HCT116 (cell line): ENCODE measurements around the gene GATAD2B. TPM values are rescaled to one million over a fixed set of nuclear protein-coding genes. Genes with fewer than 3 reads are reported as not detected.
A peak's percentile ranks its signal among the peaks of the same experiment; 100 is the strongest.

Experiments
- ATAC-seq: fragments of 200-7000 bp; cut with Tn5 transposase; 2 replicates; pipeline ENCODE4 v1.9.1; 2020; ENCODE audit warnings: mild to moderate bottlenecking, moderate library complexity
- BruUV-seq: library from RNA; stranded (reverse); fragments of 400-500 nt; replicated peaks from 2 replicates; lab custom pipeline; 2021; lab: Mats Ljungman, UMichigan
- CTCF ChIA-PET: fragments of 300-600 bp; sonication (Branson Sonifier 250); formaldehyde crosslinking; loops from one replicate; lab custom pipeline; 2021; ENCODE audit warnings: antibody characterized with exemption; lab: Charles Lee
- POLR2A ChIA-PET: fragments of 300-600, 350-600 bp; sonication (Branson Sonifier 250); formaldehyde crosslinking; loops from one replicate; lab custom pipeline; 2021; ENCODE audit warnings: antibody characterized with exemption; lab: Charles Lee
- RAD21 ChIA-PET, 2 experiments: fragments of 300-600 bp; sonication (Branson Sonifier 250); formaldehyde crosslinking; loops; one replicate each; lab custom pipeline; 2023; ENCODE audit warnings: low total read pairs in 2 of 2; ENCODE audit not compliant: uncharacterized antibody in 2 of 2, unreplicated experiment in 2 of 2, low non-redundant PET in 1 of 2; lab: Charles Lee
- DNase-seq: peaks from one replicate; pipeline ENCODE4 v3.0.0-alpha.2; 2010; ENCODE audit warnings: low read depth, low spot score
- H2AFZ ChIP-seq: fragments of 200-600 bp; shearing (Covaris generic), sonication (generic); 2 replicates; pipeline ENCODE4 v1.6.1; 2017; ENCODE audit warnings: low read depth, mixed run types, mixed read lengths, antibody characterized with exemption, low read length; ENCODE audit not compliant: poor library complexity, severe bottlenecking
- H3K27ac ChIP-seq: 2 replicates; pipeline ENCODE4 v1.5.1; 2012; ENCODE audit warnings: low read depth, low read length
- H3K27me3 ChIP-seq: fragments of 200-600 bp; sonication (generic); 2 replicates; pipeline ENCODE4 v1.6.1; 2016; ENCODE audit warnings: mixed run types, low read length, mixed read lengths; ENCODE audit not compliant: insufficient read depth
- H3K36me3 ChIP-seq, 2 experiments: fragments of 200-500 bp in 1 of 2; fragments of 200-600 bp in 1 of 2; sonication (Bioruptor generic) in 1 of 2; sonication (generic) in 1 of 2; 2 replicates each; pipeline versions ENCODE4 v1.5.1 to v1.6.1; 2014 to 2016; ENCODE audit warnings: low read length in 2 of 2, inconsistent platforms in 1 of 2, mixed read lengths in 1 of 2, mixed run types in 1 of 2; ENCODE audit not compliant: insufficient read depth in 2 of 2, control insufficient read depth in 1 of 2
- H3K4me1 ChIP-seq, 2 experiments: fragments of 200-600 bp in 1 of 2; sonication (generic) in 1 of 2; 2 replicates each; pipeline versions ENCODE4 v1.5.1 to v1.6.1; 2012 to 2017; ENCODE audit warnings: low read length in 2 of 2, inconsistent platforms in 1 of 2, mild to moderate bottlenecking in 1 of 2, mixed read lengths in 1 of 2, mixed run types in 1 of 2, moderate library complexity in 1 of 2; ENCODE audit not compliant: insufficient read depth in 2 of 2, control insufficient read depth in 1 of 2
- H3K4me2 ChIP-seq: fragments of 200-600 bp; sonication (generic); 2 replicates; pipeline ENCODE4 v1.6.1; 2017; ENCODE audit warnings: mixed run types, low read length, mixed read lengths
- H3K4me3 ChIP-seq, 2 experiments: fragments of 200-600 bp in 1 of 2; sonication (generic) in 1 of 2; replicated peaks in 1 of 2; 2 replicates each; pipeline ENCODE4 v1.5.1; 2011 to 2016; ENCODE audit warnings: low read length in 2 of 2, control low read depth in 1 of 2, low read depth in 1 of 2, mild to moderate bottlenecking in 1 of 2, mixed read lengths in 1 of 2, mixed run types in 1 of 2
- H3K79me2 ChIP-seq: fragments of 200-600 bp; sonication (generic); 2 replicates; pipeline ENCODE4 v1.6.1; 2017; ENCODE audit warnings: mild to moderate bottlenecking, mixed run types, low read length, moderate library complexity, mixed read lengths; ENCODE audit not compliant: insufficient read depth
- H3K9ac ChIP-seq: fragments of 200-600 bp; sonication (generic); 2 replicates; pipeline ENCODE4 v1.6.1; 2016; ENCODE audit warnings: low read length, mixed read lengths
- H3K9me2 ChIP-seq: fragments of 200-600 bp; sonication (generic), shearing (Covaris generic); 2 replicates; pipeline ENCODE4 v1.6.1; 2017; ENCODE audit warnings: mixed run types, mild to moderate bottlenecking, moderate library complexity; ENCODE audit not compliant: insufficient read depth
- H3K9me3 ChIP-seq, 2 experiments: fragments of 200-500 bp in 1 of 2; fragments of 200-600 bp in 1 of 2; sonication (Bioruptor generic) in 1 of 2; sonication (generic) in 1 of 2; 2 replicates each; pipeline ENCODE4 v1.6.1; 2014 to 2017; ENCODE audit warnings: low read length in 2 of 2, mixed read lengths in 2 of 2, inconsistent platforms in 1 of 2, low read depth in 1 of 2, mild to moderate bottlenecking in 1 of 2, mixed run types in 1 of 2, moderate library complexity in 1 of 2; ENCODE audit not compliant: control insufficient read depth in 1 of 2, insufficient read depth in 1 of 2
- H4K20me1 ChIP-seq: fragments of 200-600 bp; sonication (generic), shearing (Covaris generic); 2 replicates; pipeline ENCODE4 v1.6.1; 2017; ENCODE audit warnings: mixed run types, mild to moderate bottlenecking, moderate library complexity; ENCODE audit not compliant: insufficient read depth
- EGR1 ChIP-seq: IDR thresholded peaks from 2 replicates; pipeline ENCODE4 v1.6.1; 2012; ENCODE audit warnings: low read depth
- ELF1 ChIP-seq: IDR thresholded peaks from 2 replicates; pipeline ENCODE4 v1.6.1; 2012; ENCODE audit warnings: low read depth, borderline replicate concordance
- EZH2 ChIP-seq: fragments of 200-600 bp; sonication (generic); IDR thresholded peaks from 2 replicates; pipeline ENCODE4 v1.6.1; 2017; ENCODE audit warnings: antibody characterized with exemption, mixed run types
- EZH2phosphoT487 ChIP-seq: fragments of 200-600 bp; IDR thresholded peaks from 2 replicates; pipeline ENCODE4 v1.6.1; 2018; ENCODE audit warnings: antibody characterized with exemption, borderline replicate concordance
- FOSL1 ChIP-seq: IDR thresholded peaks from 2 replicates; pipeline ENCODE4 v1.6.1; 2012; ENCODE audit warnings: low read depth
- POLR2AphosphoS5 ChIP-seq: IDR thresholded peaks from 2 replicates; pipeline ENCODE4 v1.6.1; 2011; ENCODE audit warnings: mild to moderate bottlenecking, low read depth, low read length, moderate library complexity
- RAD21 ChIP-seq: IDR thresholded peaks from 2 replicates; pipeline ENCODE4 v1.6.1; 2012; ENCODE audit warnings: low read depth, mild to moderate bottlenecking
- SP1 ChIP-seq: IDR thresholded peaks from 2 replicates; pipeline ENCODE4 v1.6.1; 2012; ENCODE audit warnings: low read depth
- YY1 ChIP-seq: IDR thresholded peaks from 2 replicates; pipeline ENCODE4 v1.6.1; 2011; ENCODE audit warnings: low read length, low read depth, moderate library complexity, mild to moderate bottlenecking; ENCODE audit not compliant: insufficient replicate concordance; ENCODE audit errors: extremely low read depth
- ZFX ChIP-seq: fragments of 450-650 bp; IDR thresholded peaks from 2 replicates; pipeline ENCODE4 v1.6.1; 2017
- ZNF274 ChIP-seq: fragments of 200-500 bp; sonication (Bioruptor generic); IDR thresholded peaks from 2 replicates; pipeline ENCODE4 v1.6.1; 2014; ENCODE audit warnings: mild to moderate bottlenecking, low read depth, low read length, inconsistent platforms
- intact Hi-C: fragments of 100-400 bp; cut with micrococcal nuclease; formaldehyde crosslinking; loops from 2 replicates; pipeline ENCODE4 v1.10.0; 2022
- total RNA-seq: library from RNA; stranded (reverse); gene quantifications from one replicate; pipeline ENCODE4 v1.2.1, GENCODE V29; 2021; ENCODE audit not compliant: unreplicated experiment
- TF ChIP-seq, protein P1 (sequence below): IDR thresholded peaks from 2 replicates; pipeline ENCODE4 v1.6.1; 2012; ENCODE audit warnings: low read depth
- TF ChIP-seq, protein P2 (sequence below), 3 experiments: fragments of 200-600 bp in 1 of 3; sonication (generic) in 1 of 3; IDR thresholded peaks in 2 of 3; conservative IDR thresholded peaks in 1 of 3; 2 replicates each; pipeline ENCODE4 v1.5.1; 2012 to 2017; ENCODE audit warnings: low read depth in 2 of 3, low read length in 2 of 3, antibody characterized with exemption in 1 of 3, borderline replicate concordance in 1 of 3, control low read depth in 1 of 3, mild to moderate bottlenecking in 1 of 3, mixed read lengths in 1 of 3, mixed run types in 1 of 3, moderate library complexity in 1 of 3; ENCODE audit not compliant: insufficient read depth in 1 of 3
- TF ChIP-seq, protein P3 (sequence below): IDR thresholded peaks from 2 replicates; pipeline ENCODE4 v1.6.1; 2012

GATAD2B gene
- total RNA-seq, 1 experiment from 2014 or later, result 50.2 TPM

DNA sequence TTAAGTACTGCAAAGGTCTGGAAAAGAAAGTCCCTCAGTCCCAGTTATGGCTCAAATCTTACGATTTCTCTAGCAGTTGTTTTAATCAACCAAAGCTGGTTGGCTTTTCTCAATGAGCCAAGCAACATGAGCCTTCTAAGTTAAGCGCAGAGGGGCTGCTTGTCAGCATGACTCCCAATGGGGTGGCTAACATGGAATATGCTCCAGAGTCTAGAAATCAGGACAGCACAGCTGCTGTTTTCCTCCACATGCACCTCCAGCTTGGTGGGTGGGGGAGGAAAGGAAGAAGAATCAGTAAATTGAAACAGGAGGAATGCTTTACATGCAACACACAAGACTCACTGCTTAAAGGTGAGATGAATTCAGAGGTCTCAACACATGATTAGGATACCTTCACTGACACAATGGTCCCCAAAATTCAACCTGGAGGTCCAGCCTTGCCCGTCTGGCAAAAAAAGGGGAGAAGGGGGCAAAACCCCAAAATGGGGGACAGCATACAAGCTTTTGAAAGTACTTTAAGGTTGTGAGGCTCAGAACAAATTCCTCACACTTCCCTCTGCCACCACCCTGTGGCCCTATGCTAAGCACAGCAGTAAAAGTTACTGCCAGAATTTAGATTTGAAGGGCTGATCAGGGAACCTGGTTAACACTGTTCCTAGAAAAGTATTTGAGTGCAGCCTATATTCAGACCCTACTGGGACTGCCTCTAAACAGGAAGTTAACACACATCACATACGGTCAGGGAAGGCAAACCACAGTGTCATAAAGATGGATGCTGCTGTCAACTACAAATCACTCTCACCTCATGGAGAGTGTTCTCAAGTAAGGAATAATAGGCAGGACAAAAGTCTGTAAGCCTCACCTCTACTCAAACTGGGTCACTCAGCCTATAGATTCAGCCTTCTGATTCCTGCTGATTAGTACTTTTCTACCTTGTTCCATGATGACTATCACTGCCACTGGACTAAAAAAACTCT is 2.6 kb downstream of the GATAD2B start:
- peaks cover 16 to 33% of the 10 kb centered on the region in 2 experiments for H3K4me1 ChIP-seq
- ChIA-PET RAD21 (no interaction called here), POLR2A (no interaction called here), CTCF (no interaction called here)
- TF ChIP-seq YY1, result no peak
- no peak for TF ChIP-seq ZNF274
- no peak for TF ChIP-seq ZFX
- TF ChIP-seq, protein P1, sequence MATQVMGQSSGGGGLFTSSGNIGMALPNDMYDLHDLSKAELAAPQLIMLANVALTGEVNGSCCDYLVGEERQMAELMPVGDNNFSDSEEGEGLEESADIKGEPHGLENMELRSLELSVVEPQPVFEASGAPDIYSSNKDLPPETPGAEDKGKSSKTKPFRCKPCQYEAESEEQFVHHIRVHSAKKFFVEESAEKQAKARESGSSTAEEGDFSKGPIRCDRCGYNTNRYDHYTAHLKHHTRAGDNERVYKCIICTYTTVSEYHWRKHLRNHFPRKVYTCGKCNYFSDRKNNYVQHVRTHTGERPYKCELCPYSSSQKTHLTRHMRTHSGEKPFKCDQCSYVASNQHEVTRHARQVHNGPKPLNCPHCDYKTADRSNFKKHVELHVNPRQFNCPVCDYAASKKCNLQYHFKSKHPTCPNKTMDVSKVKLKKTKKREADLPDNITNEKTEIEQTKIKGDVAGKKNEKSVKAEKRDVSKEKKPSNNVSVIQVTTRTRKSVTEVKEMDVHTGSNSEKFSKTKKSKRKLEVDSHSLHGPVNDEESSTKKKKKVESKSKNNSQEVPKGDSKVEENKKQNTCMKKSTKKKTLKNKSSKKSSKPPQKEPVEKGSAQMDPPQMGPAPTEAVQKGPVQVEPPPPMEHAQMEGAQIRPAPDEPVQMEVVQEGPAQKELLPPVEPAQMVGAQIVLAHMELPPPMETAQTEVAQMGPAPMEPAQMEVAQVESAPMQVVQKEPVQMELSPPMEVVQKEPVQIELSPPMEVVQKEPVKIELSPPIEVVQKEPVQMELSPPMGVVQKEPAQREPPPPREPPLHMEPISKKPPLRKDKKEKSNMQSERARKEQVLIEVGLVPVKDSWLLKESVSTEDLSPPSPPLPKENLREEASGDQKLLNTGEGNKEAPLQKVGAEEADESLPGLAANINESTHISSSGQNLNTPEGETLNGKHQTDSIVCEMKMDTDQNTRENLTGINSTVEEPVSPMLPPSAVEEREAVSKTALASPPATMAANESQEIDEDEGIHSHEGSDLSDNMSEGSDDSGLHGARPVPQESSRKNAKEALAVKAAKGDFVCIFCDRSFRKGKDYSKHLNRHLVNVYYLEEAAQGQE, result no peak
- TF ChIP-seq, protein P2, sequence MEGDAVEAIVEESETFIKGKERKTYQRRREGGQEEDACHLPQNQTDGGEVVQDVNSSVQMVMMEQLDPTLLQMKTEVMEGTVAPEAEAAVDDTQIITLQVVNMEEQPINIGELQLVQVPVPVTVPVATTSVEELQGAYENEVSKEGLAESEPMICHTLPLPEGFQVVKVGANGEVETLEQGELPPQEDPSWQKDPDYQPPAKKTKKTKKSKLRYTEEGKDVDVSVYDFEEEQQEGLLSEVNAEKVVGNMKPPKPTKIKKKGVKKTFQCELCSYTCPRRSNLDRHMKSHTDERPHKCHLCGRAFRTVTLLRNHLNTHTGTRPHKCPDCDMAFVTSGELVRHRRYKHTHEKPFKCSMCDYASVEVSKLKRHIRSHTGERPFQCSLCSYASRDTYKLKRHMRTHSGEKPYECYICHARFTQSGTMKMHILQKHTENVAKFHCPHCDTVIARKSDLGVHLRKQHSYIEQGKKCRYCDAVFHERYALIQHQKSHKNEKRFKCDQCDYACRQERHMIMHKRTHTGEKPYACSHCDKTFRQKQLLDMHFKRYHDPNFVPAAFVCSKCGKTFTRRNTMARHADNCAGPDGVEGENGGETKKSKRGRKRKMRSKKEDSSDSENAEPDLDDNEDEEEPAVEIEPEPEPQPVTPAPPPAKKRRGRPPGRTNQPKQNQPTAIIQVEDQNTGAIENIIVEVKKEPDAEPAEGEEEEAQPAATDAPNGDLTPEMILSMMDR (IDR thresholded peaks at IDR 0.05 in 2 of 3, conservative IDR thresholded peaks at IDR 0.05 in 1 of 3; ENCODE audit: borderline replicate concordance in 1 of 3, insufficient read depth in 1 of 3, low read depth in 2 of 3, low read length in 2 of 3), result peak in 2 of 3 experiments; percentile 5 to 31; a peak in 2 of 6 replicates
- TF ChIP-seq, protein P3, sequence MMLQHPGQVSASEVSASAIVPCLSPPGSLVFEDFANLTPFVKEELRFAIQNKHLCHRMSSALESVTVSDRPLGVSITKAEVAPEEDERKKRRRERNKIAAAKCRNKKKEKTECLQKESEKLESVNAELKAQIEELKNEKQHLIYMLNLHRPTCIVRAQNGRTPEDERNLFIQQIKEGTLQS, result no peak
- TF ChIP-seq EZH2, result no peak
- TF ChIP-seq FOSL1, result no peak
- no peak for TF ChIP-seq ELF1
- TF ChIP-seq POLR2AphosphoS5, result no peak
- no peak for TF ChIP-seq EGR1
- TF ChIP-seq SP1, result no peak
- no peak for TF ChIP-seq EZH2phosphoT487
- TF ChIP-seq RAD21, result peak; percentile 27; the same call in 1 of the 2 replicates
- H2AFZ ChIP-seq, result no peak overlapping the region
- H3K9me2 ChIP-seq, result no peaks in the 10 kb centered on the region
- H4K20me1 ChIP-seq, result 0 out of 2 replicates have a peak, but pooled peaks cover 2% of the 10 kb centered on the region
- BruUV-seq, result no TSS peak
- no peak overlapping the region for H3K27ac ChIP-seq
- DNase-seq (no peak), ATAC-seq (no peak)
- peaks cover 4% of the 10 kb centered on the region in 2 experiments; a peak in 2 of 4 replicates for H3K36me3 ChIP-seq
- intact Hi-C loops, result no loop called here
- peaks cover 70% of the 10 kb centered on the region for H3K79me2 ChIP-seq
- H3K4me2 ChIP-seq, result peak overlapping the region; percentile 93
- no peaks in the 10 kb centered on the region for H3K27me3 ChIP-seq
- no peak overlapping the region for H3K9ac ChIP-seq
- no peaks in the 10 kb centered on the region for H3K9me3 ChIP-seq
- no peak overlapping the region for H3K4me3 ChIP-seq
